DOHH2 (cell line): ENCODE results near the gene ACIN1.

Experiments used
- H3F3A ChIP-seq: fragments of 200-600 bp; sonication (generic), shearing (Covaris generic); 2 replicates; pipeline ENCODE4 v1.6.0; 2016; ENCODE audit warnings: antibody characterized with exemption, mild to moderate bottlenecking; ENCODE audit not compliant: control insufficient read depth, insufficient read depth
- H3K27ac ChIP-seq: fragments of 200-600 bp; sonication (generic); 2 replicates; pipeline ENCODE4 v1.5.1; 2014; ENCODE audit warnings: low read depth, mild to moderate bottlenecking, low read length, moderate library complexity
- H3K27me3 ChIP-seq: fragments of 200-600 bp; sonication (generic); 2 replicates; pipeline ENCODE4 v1.6.1; 2014; ENCODE audit warnings: mild to moderate bottlenecking, low read length, mixed read lengths; ENCODE audit not compliant: control insufficient read depth
- H3K36me3 ChIP-seq: fragments of 200-600 bp; sonication (generic); 2 replicates; pipeline ENCODE4 v1.6.1; 2014; ENCODE audit warnings: mild to moderate bottlenecking, low read length, moderate library complexity, mixed read lengths; ENCODE audit not compliant: control insufficient read depth
- H3K4me1 ChIP-seq: fragments of 200-600 bp; sonication (generic); 2 replicates; pipeline ENCODE4 v1.6.1; 2014; ENCODE audit warnings: mild to moderate bottlenecking, low read length, mixed read lengths; ENCODE audit not compliant: control insufficient read depth
- H3K4me2 ChIP-seq: fragments of 200-600 bp; sonication (generic); 2 replicates; pipeline ENCODE4 v1.6.0; 2014; ENCODE audit warnings: mild to moderate bottlenecking, low read length, moderate library complexity
- H3K4me3 ChIP-seq: fragments of 200-600 bp; sonication (generic); 2 replicates; pipeline ENCODE4 v1.5.1; 2014; ENCODE audit warnings: mild to moderate bottlenecking, low read length, mixed read lengths
- H3K79me2 ChIP-seq: fragments of 200-600 bp; sonication (generic); 2 replicates; pipeline ENCODE4 v1.6.1; 2014; ENCODE audit warnings: mild to moderate bottlenecking, low read length, mixed read lengths; ENCODE audit not compliant: control insufficient read depth
- H3K9me2 ChIP-seq: fragments of 200-600 bp; sonication (generic); replicated peaks from 2 replicates; pipeline ENCODE4 v1.6.1; 2014; ENCODE audit warnings: mild to moderate bottlenecking, low read length, mixed read lengths; ENCODE audit not compliant: control insufficient read depth
- H3K9me3 ChIP-seq: fragments of 200-600 bp; sonication (generic); 2 replicates; pipeline ENCODE4 v1.6.1; 2014; ENCODE audit warnings: antibody characterized with exemption, low read length, mixed read lengths; ENCODE audit not compliant: control insufficient read depth, insufficient read depth
- H4K20me1 ChIP-seq: fragments of 200-600 bp; sonication (generic); 2 replicates; pipeline ENCODE4 v1.6.0; 2014; ENCODE audit warnings: low read depth, mild to moderate bottlenecking, antibody characterized with exemption, low read length, moderate library complexity; ENCODE audit not compliant: control insufficient read depth, insufficient read depth
- CTCF ChIP-seq: fragments of 200-600 bp; sonication (generic); IDR thresholded peaks from one replicate; pipeline ENCODE4 v1.5.1; 2014; ENCODE audit warnings: antibody characterized with exemption, mild to moderate bottlenecking, low read depth, low read length; ENCODE audit not compliant: poor library complexity, severe bottlenecking
- EZH2phosphoT487 ChIP-seq: fragments of 200-600 bp; sonication (generic); IDR thresholded peaks from 2 replicates; pipeline ENCODE4 v1.6.1; 2017; ENCODE audit warnings: borderline replicate concordance, mild to moderate bottlenecking, antibody characterized with exemption, low read length, moderate library complexity, mixed read lengths

Gene ACIN1

DNA sequence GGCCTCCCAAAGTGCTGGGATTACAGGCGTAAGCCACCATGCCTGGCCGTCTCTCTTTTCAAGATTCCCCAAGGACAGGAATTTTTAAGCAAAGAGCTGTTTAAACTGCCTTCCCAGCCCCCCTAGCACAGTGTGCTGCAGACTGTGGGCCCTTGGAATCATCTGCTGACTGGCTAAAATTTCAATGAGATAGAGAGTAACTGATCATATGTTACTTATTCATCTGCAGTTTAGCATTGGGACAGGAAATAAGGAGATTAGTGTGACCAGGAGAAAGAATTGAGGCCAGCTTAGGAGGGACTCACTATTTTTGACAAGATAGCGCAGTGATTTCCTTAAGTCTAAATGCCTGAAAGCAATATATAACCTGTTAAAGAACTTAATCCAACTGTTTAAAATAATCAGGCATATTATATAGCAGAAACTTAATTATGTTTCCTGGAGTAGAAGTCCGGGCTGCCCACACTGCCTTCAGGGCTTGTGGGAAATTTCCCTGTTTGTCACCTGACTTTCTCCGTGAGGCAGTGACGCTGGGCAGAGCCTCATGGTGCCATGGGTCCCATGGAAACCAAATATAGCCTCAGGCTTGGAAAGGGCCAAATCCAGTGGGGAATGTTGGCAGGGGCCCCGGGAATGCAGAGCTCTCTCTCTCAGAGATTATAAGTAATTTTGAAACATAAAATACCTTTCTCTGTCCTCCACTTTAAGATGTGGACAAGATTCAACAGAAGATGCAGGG, 46.9 kb upstream of the ACIN1 start:
- Histone ChIP-seq H3K9me3 (no peaks in the 10 kb centered on the region), H3K4me3 (no peak overlapping the region), H3F3A (no peaks in the 10 kb centered on the region), H3K27me3 (peaks cover 20% of the 10 kb centered on the region; the same call in 1 of the 2 replicates), H3K4me2 (no peak overlapping the region), H4K20me1 (no peaks in the 10 kb centered on the region), H3K27ac (no peak overlapping the region), H3K9me2 (no peaks in the 10 kb centered on the region), H3K36me3 (no peaks in the 10 kb centered on the region), H3K79me2 (no peaks in the 10 kb centered on the region), H3K4me1 (no peaks in the 10 kb centered on the region)
- TF ChIP-seq CTCF (no peak), EZH2phosphoT487 (no peak)

- no peak for TF ChIP-seq CTCF
- no peak for TF ChIP-seq EZH2phosphoT487
- Histone ChIP-seq H3K9me3 (no peaks in the 10 kb centered on the region), H3K4me1 (no peaks in the 10 kb centered on the region), H3K4me3 (no peak overlapping the region), H3K79me2 (no peaks in the 10 kb centered on the region), H4K20me1 (no peaks in the 10 kb centered on the region), H3K36me3 (no peaks in the 10 kb centered on the region), H3F3A (no peaks in the 10 kb centered on the region), H3K27me3 (peaks cover 12% of the 10 kb centered on the region; the same call in 1 of the 2 replicates), H3K4me2 (no peak overlapping the region), H3K27ac (no peak overlapping the region), H3K9me2 (no peaks in the 10 kb centered on the region)
These were observed 45.4 kb upstream of the ACIN1 start for GRCh38 chr14:23140371-23140770.

DNA sequence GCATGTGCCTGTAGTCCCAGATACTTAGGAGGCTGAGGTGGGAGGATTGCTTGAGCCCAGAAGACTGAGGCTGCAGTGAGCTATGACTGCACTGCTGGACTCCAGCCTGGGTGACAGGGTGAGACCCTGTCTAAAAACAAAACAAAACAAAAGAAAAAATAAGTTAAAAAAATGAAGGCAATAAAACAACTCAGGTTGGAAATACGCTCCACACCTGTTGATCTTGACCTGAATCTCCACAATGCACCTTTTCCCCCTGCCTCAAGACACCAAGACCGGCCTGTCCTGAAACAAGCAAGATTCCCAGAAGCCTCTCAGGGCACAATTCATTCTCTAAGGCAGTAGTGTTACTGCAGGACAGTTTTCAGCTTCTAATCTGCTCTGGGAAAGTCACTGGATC, 44.9 kb upstream of the ACIN1 start:
- TF ChIP-seq CTCF (no peak), EZH2phosphoT487 (no peak)

More for the DNA sequence above, 44.9 kb upstream of the ACIN1 start:
- Histone ChIP-seq H3K9me3 (no peaks in the 10 kb centered on the region), H3K36me3 (no peaks in the 10 kb centered on the region), H3K9me2 (no peaks in the 10 kb centered on the region), H3K27me3 (peaks cover 12% of the 10 kb centered on the region; the same call in 1 of the 2 replicates), H4K20me1 (no peaks in the 10 kb centered on the region), H3F3A (no peaks in the 10 kb centered on the region), H3K27ac (no peak overlapping the region), H3K4me3 (no peak overlapping the region), H3K4me1 (no peaks in the 10 kb centered on the region), H3K79me2 (no peaks in the 10 kb centered on the region), H3K4me2 (no peak overlapping the region)
